ENCODE results near the gene SORCS3. TPM values are rescaled to one million over a fixed set of nuclear protein-coding genes. Genes with fewer than 3 reads are reported as not detected.

SORCS3 gene
- total and polyA plus RNA-seq, 2 donors (not counting 1 experiment from before 2014, with no cell fraction given) = not detected

DNA sequence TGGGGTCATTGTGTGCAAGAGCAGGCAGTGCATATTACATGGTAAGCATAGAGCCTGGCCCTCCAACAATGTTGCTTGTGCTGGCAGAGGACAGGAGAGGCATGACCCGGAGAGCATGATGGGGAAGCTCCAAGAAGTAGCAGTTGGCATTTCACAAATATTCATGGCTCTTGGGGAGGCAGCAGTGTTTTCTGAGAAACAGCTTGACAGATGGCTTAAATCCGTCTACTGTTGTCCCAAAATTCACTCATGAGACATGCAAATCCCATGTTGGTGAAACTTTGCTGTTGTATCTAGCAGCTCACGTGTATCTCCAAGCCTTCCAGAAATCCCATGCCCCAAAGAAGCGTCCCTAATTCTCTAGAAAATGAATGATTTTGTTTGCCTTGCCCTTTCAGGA, 487.0 kb downstream of the SORCS3 start:
- no peaks in the 10 kb centered on the region for H3K79me2 ChIP-seq (ENCODE audit: control insufficient read depth, insufficient read depth, low read length)
- no peak overlapping the region for H3K27ac Mint-ChIP-seq
- no peak overlapping the region for H3K4me3 Mint-ChIP-seq
- no peaks in the 10 kb centered on the region for H4K20me1 ChIP-seq (ENCODE audit: control insufficient read depth, insufficient read depth, low read length, poor library complexity, severe bottlenecking)
- no peaks in the 10 kb centered on the region for H3K4me1 Mint-ChIP-seq
- ChIA-PET CTCF (no interaction called here), POLR2A (no interaction called here)
- 75% methylated on average over 1 of the region's 4 CpGs for WGBS (ENCODE audit: insufficient coverage)
- H3K27me3 Mint-ChIP-seq = no peaks in the 10 kb centered on the region
- no peak overlapping the region for H3K27ac ChIP-seq (ENCODE audit: low read length in 2 of 2)
- H2AFZ ChIP-seq (ENCODE audit: insufficient read depth, low read depth, low read length, poor library complexity, severe bottlenecking) = no peak overlapping the region
- H3K4me3 ChIP-seq (ENCODE audit: control extremely low read depth in 1 of 5, extremely low read depth in 1 of 5, insufficient read depth in 1 of 5, low read depth in 2 of 5, low read length in 4 of 5) = no peak overlapping the region
- H3K27me3 ChIP-seq (replicated peaks in 1 of 4; ENCODE audit: control extremely low read depth in 1 of 4, control insufficient read depth in 3 of 4, insufficient read depth in 4 of 4, low read length in 3 of 4) = no peaks in the 10 kb centered on the region
- H3K9me3 ChIP-seq (ENCODE audit: control extremely low read depth in 1 of 3, control insufficient read depth in 2 of 3, insufficient read depth in 1 of 3, low read length in 2 of 3) = no peaks in the 10 kb centered on the region
- H3K9me3 Mint-ChIP-seq (ENCODE audit: insufficient read depth) = peaks cover 2% of the 10 kb centered on the region
- no peak overlapping the region for H3K4me2 ChIP-seq (replicated peaks; ENCODE audit: low read depth, low read length, poor library complexity, severe bottlenecking)
- no peaks in the 10 kb centered on the region for H3K4me1 ChIP-seq (ENCODE audit: control insufficient read depth in 2 of 2, insufficient read depth in 2 of 2, low read length in 2 of 2)
- H3K9ac ChIP-seq (ENCODE audit: low read length) = no peak overlapping the region
- DNase-seq = no peak
- TF ChIP-seq EZH2 (IDR thresholded peaks at IDR 0.05; ENCODE audit: borderline replicate concordance, insufficient read depth, low read depth, low read length, poor library complexity, severe bottlenecking) = no peak
- TF ChIP-seq, protein P1, sequence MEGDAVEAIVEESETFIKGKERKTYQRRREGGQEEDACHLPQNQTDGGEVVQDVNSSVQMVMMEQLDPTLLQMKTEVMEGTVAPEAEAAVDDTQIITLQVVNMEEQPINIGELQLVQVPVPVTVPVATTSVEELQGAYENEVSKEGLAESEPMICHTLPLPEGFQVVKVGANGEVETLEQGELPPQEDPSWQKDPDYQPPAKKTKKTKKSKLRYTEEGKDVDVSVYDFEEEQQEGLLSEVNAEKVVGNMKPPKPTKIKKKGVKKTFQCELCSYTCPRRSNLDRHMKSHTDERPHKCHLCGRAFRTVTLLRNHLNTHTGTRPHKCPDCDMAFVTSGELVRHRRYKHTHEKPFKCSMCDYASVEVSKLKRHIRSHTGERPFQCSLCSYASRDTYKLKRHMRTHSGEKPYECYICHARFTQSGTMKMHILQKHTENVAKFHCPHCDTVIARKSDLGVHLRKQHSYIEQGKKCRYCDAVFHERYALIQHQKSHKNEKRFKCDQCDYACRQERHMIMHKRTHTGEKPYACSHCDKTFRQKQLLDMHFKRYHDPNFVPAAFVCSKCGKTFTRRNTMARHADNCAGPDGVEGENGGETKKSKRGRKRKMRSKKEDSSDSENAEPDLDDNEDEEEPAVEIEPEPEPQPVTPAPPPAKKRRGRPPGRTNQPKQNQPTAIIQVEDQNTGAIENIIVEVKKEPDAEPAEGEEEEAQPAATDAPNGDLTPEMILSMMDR (IDR thresholded peaks at IDR 0.05) = no peak
- ATAC-seq (ENCODE audit: low read depth) = no peak
- intact Hi-C loops (cut with micrococcal nuclease) = no loop called here
- no peaks in the 10 kb centered on the region for H3K36me3 ChIP-seq (replicated peaks in 1 of 2; ENCODE audit: control extremely low read depth in 1 of 2, control insufficient read depth in 1 of 2, extremely low read depth in 1 of 2, insufficient read depth in 2 of 2, low read length in 1 of 2)

DNA sequence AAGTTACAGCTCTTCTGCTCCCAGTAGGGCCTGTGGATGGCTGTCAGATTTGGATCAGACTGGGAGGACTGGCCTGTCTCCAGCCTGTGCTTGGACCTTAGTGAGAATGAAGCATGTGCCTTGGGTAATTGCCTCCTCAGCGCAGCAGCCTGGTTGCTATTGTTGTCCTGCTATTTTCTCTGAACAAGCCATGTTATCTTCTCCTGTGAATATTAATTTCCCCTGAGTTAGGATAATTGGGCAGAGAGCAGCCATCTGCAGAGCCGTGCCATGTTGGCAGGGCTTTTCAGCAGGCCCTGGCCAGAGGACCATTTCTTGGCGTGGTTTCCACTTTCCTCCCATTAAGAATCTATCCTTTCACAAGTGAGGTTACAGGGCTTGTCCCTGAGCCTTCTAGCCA, 497.3 kb downstream of the SORCS3 start:
- H3K27ac ChIP-seq (ENCODE audit: low read length in 2 of 2) = no peak overlapping the region
- Mint-ChIP-seq H3K4me1 (no peaks in the 10 kb centered on the region), H3K4me3 (no peak overlapping the region), H3K9me3 (ENCODE audit: insufficient read depth) (no peaks in the 10 kb centered on the region), H3K27ac (no peak overlapping the region), H3K27me3 (no peaks in the 10 kb centered on the region)
- POLR2A ChIA-PET = no interaction called here
- H3K9ac ChIP-seq (ENCODE audit: low read length) = no peak overlapping the region
- no peak overlapping the region for H2AFZ ChIP-seq (ENCODE audit: insufficient read depth, low read depth, low read length, poor library complexity, severe bottlenecking)
- no peaks in the 10 kb centered on the region for H3K4me1 ChIP-seq (ENCODE audit: control insufficient read depth in 2 of 2, insufficient read depth in 2 of 2, low read length in 2 of 2)
- H3K9me3 ChIP-seq (ENCODE audit: control extremely low read depth in 1 of 3, control insufficient read depth in 2 of 3, insufficient read depth in 1 of 3, low read length in 2 of 3) = peaks cover 0 to 3% (median 0%) of the 10 kb centered on the region in 3 donors
- ATAC-seq (ENCODE audit: low read depth) (no peak), DNase-seq (no peak)
- H3K27me3 ChIP-seq (replicated peaks in 1 of 4; ENCODE audit: control extremely low read depth in 1 of 4, control insufficient read depth in 3 of 4, insufficient read depth in 4 of 4, low read length in 3 of 4) = no peaks in the 10 kb centered on the region
- intact Hi-C loops (cut with micrococcal nuclease) = no loop called here
- CTCF ChIA-PET = no interaction called here
- H3K4me2 ChIP-seq (replicated peaks; ENCODE audit: low read depth, low read length, poor library complexity, severe bottlenecking) = no peak overlapping the region
- no peak overlapping the region for H3K4me3 ChIP-seq (ENCODE audit: control extremely low read depth in 1 of 5, extremely low read depth in 1 of 5, insufficient read depth in 1 of 5, low read depth in 2 of 5, low read length in 4 of 5)
- no peaks in the 10 kb centered on the region for H3K36me3 ChIP-seq (replicated peaks in 1 of 2; ENCODE audit: control extremely low read depth in 1 of 2, control insufficient read depth in 1 of 2, extremely low read depth in 1 of 2, insufficient read depth in 2 of 2, low read length in 1 of 2)
- no peaks in the 10 kb centered on the region for H3K79me2 ChIP-seq (ENCODE audit: control insufficient read depth, insufficient read depth, low read length)
- 84% methylated on average over 2 of the region's 3 CpGs for WGBS (ENCODE audit: insufficient coverage)
- TF ChIP-seq EZH2 (IDR thresholded peaks at IDR 0.05; ENCODE audit: borderline replicate concordance, insufficient read depth, low read depth, low read length, poor library complexity, severe bottlenecking) = no peak
- H4K20me1 ChIP-seq (ENCODE audit: control insufficient read depth, insufficient read depth, low read length, poor library complexity, severe bottlenecking) = no peaks in the 10 kb centered on the region

Measured in B cell (primary cell).